ENCODE results near the gene CAMK2A. TPM values are rescaled to one million over a fixed set of nuclear protein-coding genes. Genes with fewer than 3 reads are reported as not detected.

CAMK2A gene
- total RNA-seq, 1 experiment from 2014 or later = 0.33 TPM

GRCh38 chr5:150295172-150295634, 5.6 kb upstream of the CAMK2A start:
- H3K27me3 Mint-ChIP-seq (ENCODE audit: low read depth) = peaks cover 6% of the 10 kb centered on the region

More at GRCh38 chr5:150295172-150295634, 5.6 kb upstream of the CAMK2A start:
- Histone ChIP-seq H4K5ac (ENCODE audit: insufficient read length, low read depth, low read length) (no peak overlapping the region), H3K18ac (ENCODE audit: insufficient read length, low read depth, low read length) (no peak overlapping the region), H4K91ac (ENCODE audit: insufficient read length, low read depth, low read length) (no peak overlapping the region), H3K56ac (ENCODE audit: insufficient read length, low read depth, low read length) (no peak overlapping the region), H3K79me2 (ENCODE audit: insufficient read depth, low read length) (no peaks in the 10 kb centered on the region), H2BK120ac (ENCODE audit: low read depth, low read length, poor library complexity, severe bottlenecking) (no peak overlapping the region), H3K23me2 (ENCODE audit: insufficient read length, low read depth, low read length, poor library complexity, severe bottlenecking) (no peaks in the 10 kb centered on the region), H2BK12ac (ENCODE audit: insufficient read length, low read depth, low read length) (no peak overlapping the region), H3K9ac (ENCODE audit: extremely low read depth, insufficient read length, low read length) (no peak overlapping the region), H3K14ac (ENCODE audit: insufficient read depth, low read length) (no peak overlapping the region; the same call in 1 of the 2 replicates), H2AK5ac (ENCODE audit: insufficient read length, low read length) (no peak overlapping the region), H2BK5ac (ENCODE audit: insufficient read length, low read length) (no peak overlapping the region), H4K8ac (replicated peaks; ENCODE audit: insufficient read length, low read depth, low read length) (no peak overlapping the region), H3K27ac (ENCODE audit: insufficient read length, low read depth, low read length) (no peak overlapping the region), H3K27me3 (ENCODE audit: insufficient read depth, low read length) (no peaks in the 10 kb centered on the region), H2AFZ (ENCODE audit: low read length) (no peak overlapping the region), H3K4me2 (ENCODE audit: insufficient read depth, insufficient read length, low read length) (no peak overlapping the region), H4K20me1 (ENCODE audit: control insufficient read depth, insufficient read depth, insufficient read length) (no peaks in the 10 kb centered on the region), H3K4ac (ENCODE audit: low read depth, low read length) (no peak overlapping the region), H3K4me1 (ENCODE audit: insufficient read depth, low read length) (no peaks in the 10 kb centered on the region; the same call in 1 of the 2 replicates), H3T11ph (ENCODE audit: low read length) (no peak overlapping the region), H3K9me3 (ENCODE audit: control insufficient read depth, low read depth, low read length) (no peaks in the 10 kb centered on the region), H2BK15ac (ENCODE audit: low read depth, low read length) (no peak overlapping the region), H3K79me1 (ENCODE audit: insufficient read depth, low read depth, low read length, poor library complexity, severe bottlenecking) (no peaks in the 10 kb centered on the region), H3K23ac (ENCODE audit: insufficient read length, low read depth, low read length) (no peak overlapping the region), H2BK20ac (ENCODE audit: low read depth, low read length, poor library complexity, severe bottlenecking) (no peak overlapping the region)
- Mint-ChIP-seq H3K36me3 (ENCODE audit: insufficient read depth in 1 of 3, low read depth in 3 of 3) (no peaks in the 10 kb centered on the region), H3K4me1 (peaks cover 10 to 22% of the 10 kb centered on the region in 2 experiments), H3K4me3 (no peak overlapping the region), H3K27ac (no peak overlapping the region), H3K9me3 (no peaks in the 10 kb centered on the region; a peak in 1 of 5 replicates)
- no CpG with 5 or more reads among the region's 10 CpGs for WGBS (ENCODE audit: extremely low coverage, insufficient read length, low lambda C conversion rate)
- DNase-seq = no peak
- TF ChIP-seq CTCF (conservative IDR thresholded peaks at IDR 0.05) = no peak

Measured in H9 (cell line).